GM12874 (cell line): ENCODE results near the gene SERPING1.

Experiments used
- TF ChIP-seq, protein P1 (sequence below): IDR thresholded peaks from 2 replicates; pipeline ENCODE4 v1.5.1; 2011; ENCODE audit warnings: low read depth, mild to moderate bottlenecking, control low read depth, low read length, moderate library complexity; ENCODE audit not compliant: insufficient read depth

The SERPING1 gene

DNA sequence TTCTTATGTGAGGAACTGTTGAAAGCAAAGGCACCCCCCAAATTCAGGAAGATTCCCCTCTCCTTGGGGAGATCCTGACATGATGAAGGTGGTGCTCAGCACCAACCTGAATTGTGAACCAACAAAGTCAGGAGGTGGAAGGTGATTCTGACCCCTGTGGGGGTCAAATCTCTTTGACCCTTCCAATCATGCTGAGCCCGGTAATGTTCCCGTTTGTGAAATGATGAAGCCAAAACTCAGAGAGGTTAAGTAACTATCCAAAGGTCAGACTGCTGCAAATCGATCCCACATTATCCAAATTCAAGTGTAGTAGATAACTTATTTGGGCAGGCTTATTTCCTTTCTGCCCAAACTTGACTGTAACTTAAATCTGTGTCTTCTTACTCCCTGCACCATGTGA lies 19.1 kb downstream of the SERPING1 start:
- TF ChIP-seq, protein P1, sequence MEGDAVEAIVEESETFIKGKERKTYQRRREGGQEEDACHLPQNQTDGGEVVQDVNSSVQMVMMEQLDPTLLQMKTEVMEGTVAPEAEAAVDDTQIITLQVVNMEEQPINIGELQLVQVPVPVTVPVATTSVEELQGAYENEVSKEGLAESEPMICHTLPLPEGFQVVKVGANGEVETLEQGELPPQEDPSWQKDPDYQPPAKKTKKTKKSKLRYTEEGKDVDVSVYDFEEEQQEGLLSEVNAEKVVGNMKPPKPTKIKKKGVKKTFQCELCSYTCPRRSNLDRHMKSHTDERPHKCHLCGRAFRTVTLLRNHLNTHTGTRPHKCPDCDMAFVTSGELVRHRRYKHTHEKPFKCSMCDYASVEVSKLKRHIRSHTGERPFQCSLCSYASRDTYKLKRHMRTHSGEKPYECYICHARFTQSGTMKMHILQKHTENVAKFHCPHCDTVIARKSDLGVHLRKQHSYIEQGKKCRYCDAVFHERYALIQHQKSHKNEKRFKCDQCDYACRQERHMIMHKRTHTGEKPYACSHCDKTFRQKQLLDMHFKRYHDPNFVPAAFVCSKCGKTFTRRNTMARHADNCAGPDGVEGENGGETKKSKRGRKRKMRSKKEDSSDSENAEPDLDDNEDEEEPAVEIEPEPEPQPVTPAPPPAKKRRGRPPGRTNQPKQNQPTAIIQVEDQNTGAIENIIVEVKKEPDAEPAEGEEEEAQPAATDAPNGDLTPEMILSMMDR: no peak

DNA sequence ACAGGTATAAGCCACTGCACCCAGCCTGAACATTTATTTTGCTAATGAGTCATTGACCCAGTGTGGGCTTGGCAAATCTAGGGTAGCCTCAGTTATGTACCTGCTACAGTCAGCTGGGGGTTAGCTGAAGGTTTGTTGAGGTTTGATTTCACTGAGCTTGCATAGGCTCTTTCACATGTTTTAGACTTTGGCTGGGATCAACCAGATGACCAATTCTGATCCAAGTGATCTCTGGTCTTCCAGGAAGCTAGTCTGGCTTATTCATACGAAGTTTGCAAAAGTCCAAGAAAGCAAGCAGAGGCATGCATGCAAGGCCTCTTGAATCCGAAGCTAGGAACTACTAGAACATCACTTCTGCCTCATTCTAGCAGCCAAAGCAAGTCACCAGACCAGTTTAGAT lies 21.0 kb downstream of the SERPING1 start:
- TF ChIP-seq, protein P1: no peak

DNA sequence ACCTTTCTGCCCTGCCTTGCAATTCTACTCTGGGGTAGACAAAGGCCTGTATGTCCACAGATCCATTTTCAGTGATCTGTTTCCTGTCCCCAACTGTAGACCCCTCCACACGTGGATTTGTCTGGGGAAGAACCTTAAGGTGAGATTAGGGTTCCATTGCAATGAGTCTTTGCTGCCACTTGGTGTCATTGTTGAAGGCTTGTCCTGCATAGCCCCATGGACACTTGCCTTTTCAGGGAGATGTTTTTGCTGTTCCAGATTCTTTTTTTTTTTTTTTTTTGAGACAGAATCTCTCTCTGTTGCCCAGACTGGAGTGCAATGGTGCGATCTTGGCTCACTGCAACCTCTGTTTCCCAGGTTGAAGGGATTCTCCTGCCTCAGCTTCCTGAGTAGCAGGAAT lies 21.8 kb downstream of the SERPING1 start:
- TF ChIP-seq, protein P1: peak; percentile 21; the same call in 1 of the 2 replicates

DNA sequence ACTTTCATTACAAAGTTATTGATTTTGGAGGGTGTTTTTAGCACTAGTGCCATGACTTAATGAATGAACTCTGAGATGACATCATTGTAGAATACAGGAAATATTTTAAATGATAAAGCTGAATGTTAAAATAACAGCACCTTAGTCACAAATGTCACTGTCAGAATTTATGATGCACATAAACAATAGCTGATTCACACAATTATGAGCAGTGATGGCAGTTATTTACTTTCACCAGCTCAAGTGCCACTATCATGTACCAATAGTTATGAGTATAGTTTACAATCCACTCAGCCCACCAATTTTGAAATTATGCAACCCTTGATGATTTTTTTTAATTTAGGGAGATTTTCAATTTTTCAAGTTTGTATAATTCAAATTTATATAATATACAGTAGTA lies 23.0 kb downstream of the SERPING1 start:
- TF ChIP-seq, protein P1: no peak

DNA sequence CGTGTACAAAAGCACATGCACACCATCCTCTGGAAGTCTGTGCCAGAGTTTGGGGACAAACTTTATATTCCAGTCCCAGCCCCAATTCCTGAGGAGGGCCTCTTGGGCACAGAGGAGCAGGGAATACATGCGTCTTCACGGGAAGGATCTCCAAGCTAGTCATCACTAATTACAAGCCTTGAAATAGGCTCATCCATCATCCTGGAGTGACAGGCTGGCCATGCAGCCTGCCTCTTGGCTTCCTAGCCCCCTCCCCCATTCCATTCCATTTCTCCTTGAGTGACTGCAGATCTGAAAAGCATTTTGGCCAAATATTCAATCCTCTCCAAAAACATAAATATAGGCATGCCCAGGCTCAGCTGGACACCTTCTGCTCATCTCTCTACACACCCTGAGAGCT lies 24.8 kb downstream of the SERPING1 start:
- TF ChIP-seq, protein P1: no peak

DNA sequence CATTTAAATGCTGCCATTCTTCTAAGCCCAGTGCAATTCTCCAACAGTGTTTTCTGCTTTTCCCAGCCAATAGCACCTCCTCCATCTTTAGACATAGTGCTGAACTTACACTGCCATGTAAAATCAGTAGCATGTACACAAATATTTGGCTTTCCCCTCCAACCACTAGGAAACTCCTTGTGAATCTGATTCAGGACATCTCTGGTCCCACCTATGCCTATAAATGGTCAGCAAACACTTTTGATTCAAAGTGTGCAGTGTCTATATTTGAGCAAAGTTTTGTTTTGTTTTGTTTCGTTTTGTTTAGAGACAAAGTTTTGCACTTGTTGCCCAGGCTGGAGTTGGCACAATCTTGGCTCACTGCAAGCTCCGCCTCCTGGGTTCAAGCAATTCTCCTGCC lies 27.4 kb downstream of the SERPING1 start:
- TF ChIP-seq, protein P1: no peak

DNA sequence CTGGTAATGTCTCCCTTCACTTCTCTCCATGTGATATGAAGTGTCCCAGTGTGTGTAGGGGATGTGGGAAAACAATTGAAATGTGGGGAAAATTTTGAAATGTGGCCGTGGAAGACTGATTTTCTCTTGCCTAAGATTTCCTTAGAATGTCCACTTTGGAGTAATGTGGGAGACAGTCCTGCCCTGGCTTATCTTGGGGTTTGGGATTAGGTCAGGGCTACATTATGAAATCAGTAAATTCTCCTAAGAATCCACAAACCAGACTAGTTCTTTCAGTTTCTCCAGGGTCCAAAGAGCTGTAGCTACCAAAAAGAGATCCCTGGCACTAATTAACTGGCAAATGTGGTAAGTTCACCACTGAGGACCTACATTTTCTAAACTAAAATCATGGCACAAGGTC lies 29.4 kb downstream of the SERPING1 start:
- TF ChIP-seq, protein P1: no peak

DNA sequence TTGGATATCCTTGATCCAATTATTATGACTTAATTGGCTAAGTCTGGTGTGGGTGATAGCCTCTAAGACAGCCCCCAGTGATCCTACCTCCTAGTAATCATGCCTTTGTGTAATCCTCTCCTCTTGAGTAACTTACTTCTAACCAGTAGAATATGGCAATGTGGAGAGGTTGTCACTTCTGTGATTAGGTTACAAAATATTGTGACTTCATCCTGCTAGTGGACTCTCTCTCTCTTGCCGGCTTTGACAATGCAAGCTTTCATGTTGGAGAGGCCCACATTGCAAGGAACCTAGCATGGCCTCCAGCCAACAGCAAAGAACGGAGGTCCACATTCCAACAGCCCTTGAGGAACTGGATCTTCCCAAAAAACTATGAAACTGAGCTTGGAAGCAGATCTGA lies 32.7 kb downstream of the SERPING1 start:
- TF ChIP-seq, protein P1: no peak
